NCI-H510A treated with DMSO at 0.1 percent for 48 hours (cell line): ENCODE measurements around the gene HSPB3.
"Not testable (repeated sequence)": the region's sequence is repeated elsewhere in the genome, so short reads cannot be mapped to it uniquely, and the experiment has no call there.

Experiments used
- DNase-seq: peaks from one replicate; lab custom pipeline; 2025; lab: John Stamatoyannopoulos, UW

Gene HSPB3

DNA sequence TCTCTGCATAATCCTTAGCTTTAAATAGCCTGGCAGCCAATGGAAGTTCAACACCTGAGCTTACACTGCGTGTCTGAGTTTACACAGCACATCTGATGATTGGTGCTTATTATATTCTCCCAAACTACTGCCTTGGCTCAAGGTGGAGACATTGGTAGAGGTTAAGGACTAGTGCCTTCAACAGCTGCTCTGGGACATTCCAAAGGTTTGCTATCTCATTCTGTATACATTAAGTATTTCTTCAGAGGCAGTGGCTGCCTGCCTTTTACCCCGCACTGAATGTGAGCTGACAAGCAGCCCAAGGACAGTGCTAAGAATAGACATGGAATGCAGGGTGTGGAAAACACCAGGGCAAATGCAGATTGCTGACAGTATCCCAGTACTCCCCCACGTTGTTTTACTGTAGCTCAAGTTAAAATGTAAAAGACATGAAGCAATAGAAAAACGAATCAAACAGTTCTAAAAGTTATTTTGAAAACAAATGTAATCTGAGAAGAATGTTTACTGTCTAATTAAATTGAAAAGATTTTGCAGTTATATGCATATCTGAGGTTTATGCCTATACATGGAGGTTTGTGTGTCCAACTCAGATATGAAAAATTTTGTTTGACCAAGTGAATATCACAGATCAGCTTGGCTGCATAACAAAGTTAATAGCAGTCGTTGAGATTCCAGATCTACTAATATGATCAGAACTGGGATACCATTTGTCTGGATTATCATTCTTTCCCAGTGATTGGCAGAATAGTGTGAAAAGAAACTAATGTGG is 1.8 kb downstream of the HSPB3 start:
- DNase-seq: no peak

DNA sequence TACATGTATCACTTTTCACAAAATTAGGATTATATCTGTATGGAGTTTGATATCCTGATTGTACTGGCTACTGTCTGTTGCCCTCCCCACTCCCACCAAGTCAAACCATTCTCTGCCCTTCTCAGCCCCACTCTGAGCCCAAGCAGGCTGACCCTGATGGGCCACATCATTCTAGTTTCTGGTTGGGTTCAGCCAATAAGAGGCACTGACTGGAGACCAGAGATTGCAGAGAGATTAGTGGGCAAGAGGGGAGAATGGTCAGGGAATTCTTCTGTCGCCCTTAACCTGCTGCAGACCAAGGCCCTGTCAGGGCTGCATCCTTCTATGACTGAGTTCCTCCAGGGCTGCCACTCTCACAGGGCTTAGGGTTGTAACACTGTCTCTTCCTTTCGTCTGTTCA is 2.7 kb downstream of the HSPB3 start:
- DNase-seq: no peak

DNA sequence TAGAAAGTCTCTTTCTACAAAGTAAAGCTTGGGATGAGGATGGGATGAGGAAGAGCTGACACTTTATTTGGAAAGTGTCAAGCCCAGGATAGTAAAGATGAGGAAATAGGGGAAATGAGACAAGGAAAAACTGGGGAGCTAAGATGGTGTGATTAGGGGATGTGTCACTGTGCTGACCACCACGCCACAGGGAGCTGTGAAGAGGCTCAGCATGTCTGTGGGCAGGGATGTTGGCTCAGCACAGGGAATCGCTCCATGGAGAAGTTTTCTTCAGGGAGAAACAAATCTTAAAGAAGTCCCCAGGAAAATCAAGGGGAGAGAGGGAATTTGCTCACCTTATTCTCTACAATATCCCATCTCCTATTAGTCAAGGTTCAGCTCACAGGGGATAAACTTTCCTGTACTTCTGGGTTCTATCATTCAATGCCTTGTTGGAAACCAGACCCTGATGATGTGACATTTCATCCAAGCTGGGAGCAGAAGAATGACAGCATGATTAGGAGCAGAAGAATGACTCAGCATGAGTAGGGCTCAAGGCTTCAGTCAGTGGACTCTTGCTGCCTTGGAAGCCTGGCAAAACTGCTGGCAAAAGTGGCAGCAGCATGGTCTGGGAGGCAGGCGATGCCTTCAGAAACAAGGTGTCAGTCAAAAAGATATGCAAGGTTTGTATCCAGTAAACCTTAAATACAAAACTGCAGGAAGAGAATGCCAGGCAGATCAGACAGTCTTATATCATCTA is 4.9 kb downstream of the HSPB3 start:
- no peak for DNase-seq

DNA sequence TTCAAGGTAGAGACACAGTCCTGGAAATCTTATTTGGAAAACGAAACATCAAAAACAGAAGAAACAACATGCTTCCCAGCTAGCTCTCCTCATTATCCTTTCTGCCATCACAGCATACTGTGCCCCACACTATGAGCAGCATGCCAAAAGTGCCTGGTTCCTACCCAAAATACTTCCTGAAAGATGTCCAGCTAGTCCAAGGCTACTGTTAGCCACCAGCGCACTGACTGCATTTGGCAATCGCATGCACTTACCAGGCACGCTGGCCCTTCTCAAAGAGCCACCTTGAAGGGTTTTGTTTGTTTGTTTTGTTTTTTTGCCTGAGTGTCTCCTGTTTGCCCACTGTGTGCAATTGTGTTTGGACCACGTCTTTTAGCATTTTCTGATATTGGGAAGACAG is 6.8 kb downstream of the HSPB3 start:
- DNase-seq: no peak

DNA sequence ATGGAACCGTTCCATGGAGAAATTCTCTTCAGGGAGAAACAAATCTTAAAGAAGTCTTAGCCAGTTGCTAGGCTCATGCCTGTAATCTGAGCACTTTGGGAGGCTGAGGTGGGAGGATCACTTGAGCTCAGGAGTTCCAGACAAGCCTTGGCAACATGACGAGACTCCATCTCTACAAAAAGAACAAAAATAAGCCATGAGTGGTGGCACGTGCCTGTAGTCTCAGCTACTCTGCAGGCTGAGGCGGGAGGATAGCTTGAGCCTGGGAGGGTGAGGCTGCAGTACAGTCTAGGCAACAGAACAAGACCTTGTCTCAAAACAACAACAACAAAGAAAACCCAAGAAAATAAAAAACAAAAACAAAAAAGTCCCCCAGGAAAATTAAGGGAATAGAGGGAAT is 8.2 kb downstream of the HSPB3 start:
- DNase-seq: no peak

DNA sequence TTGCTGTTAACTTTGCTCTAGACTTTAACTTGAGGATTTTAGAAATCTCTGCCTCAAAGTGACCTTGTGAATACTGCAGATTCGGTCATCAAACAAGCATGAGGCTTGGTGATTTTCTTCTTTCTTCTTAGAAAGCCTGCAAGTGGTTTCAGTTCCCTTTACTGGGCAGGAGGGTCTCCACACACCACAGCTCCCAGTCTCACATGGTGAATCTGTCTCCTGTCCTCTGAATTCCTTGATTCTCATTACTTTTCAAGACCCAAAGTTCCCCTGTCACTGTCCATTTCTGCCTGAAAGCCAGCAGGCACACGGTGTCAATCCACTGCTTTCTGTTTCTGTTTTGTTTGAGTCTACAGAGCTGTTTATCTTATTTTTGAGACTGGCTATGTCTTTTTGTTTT is 14.1 kb downstream of the HSPB3 start:
- no peak for DNase-seq

DNA sequence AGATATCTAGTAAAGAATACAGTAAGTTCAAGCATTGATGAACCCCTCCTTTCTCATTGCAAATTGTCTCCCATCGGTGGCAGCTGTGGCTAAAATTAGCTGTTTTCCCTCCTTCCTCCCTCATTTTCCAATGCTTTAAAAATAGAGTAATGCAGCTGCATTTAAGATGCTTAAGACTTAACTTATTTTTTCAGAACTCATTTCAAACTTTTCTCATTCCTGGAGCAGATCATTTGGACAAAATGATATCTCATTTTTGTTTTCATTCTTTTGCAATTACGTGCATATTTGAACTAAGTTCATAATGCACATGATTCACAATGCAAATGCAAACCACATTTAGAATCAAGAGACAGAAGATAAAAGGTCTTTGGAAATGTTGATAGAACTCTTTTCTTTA is 14.6 kb downstream of the HSPB3 start:
- DNase-seq: no peak

DNA sequence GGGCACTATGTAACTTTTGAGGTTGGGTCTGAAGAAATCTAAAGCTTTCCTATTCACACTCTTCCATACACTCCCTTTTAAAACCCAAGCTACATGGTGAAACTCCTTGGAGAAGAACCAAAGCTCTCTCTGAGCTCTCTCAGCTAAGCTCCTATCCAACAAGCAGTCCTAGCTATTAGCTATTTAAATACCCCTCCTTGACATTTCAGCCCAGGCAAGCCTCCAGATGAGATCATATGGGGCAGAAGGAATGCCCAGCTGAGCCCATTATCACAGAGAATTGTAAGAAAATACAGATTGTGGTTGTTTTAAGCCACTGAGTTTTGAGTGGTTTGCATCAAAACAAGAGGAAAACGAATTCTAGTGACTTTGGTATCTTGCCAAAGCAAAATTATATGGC is 15.2 kb downstream of the HSPB3 start:
- DNase-seq: no peak

DNA sequence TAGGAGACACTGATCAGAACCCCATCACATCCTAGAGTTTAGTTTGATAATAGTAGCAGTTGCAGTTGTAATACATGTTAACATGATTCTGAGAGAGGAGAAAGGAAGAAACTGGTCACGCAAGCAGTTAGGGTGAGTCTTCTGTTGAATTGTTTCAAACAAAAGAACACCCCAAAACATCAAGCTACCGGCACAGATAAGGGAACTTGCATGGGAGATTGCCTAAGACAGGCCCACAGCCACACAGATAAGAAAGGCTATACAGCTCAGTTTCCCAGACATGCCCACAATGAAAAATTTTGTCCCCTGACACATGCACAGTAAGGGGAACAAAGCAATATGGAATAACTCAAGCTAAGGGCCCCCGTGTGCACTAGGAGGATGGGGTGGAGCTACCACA is 15.9 kb downstream of the HSPB3 start:
- DNase-seq: no peak

DNA sequence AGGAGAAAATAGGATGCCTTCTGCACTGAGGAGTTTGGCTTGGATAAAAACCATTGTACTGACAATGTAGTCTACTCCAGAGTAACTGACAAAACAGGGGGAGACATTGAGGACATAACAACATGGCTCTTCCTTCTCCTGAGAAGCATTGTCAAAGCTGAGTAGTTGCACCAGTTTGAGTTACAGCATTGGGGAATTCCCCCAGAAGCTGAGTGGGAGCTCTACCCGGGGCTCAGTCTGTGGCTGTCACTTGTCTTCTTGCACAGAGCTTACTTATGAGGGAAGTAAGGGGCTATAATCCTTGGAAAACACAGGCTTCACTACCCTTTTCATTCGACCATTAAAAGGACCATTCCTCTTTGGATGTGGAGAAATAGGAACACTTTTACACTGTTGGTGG is 21.2 kb downstream of the HSPB3 start:
- no peak for DNase-seq

DNA sequence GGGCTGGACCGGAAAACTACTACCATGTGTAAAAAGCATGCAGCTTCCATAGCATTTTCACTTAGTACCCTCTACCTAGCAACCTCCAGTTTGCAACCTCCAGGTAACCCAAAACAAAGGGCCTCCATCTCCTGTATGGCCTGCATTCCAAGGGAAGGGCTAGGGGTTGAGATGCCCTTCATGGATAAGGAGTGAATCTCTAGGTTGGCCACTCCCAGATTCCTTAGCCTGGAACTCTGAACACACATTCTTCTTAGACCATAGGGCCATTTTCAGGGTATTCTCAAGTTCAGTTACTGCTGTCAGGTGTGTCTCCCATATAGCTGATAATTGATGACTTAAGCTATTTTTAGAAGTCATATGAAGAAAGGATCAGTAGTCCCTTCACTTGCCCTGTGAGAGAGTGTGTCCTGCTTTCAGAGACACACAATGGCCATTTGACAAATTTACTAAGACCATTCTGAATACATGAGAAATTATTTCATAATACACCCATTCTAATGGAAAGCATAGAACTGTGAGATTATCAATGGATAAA is 22.5 kb downstream of the HSPB3 start:
- no peak for DNase-seq

DNA sequence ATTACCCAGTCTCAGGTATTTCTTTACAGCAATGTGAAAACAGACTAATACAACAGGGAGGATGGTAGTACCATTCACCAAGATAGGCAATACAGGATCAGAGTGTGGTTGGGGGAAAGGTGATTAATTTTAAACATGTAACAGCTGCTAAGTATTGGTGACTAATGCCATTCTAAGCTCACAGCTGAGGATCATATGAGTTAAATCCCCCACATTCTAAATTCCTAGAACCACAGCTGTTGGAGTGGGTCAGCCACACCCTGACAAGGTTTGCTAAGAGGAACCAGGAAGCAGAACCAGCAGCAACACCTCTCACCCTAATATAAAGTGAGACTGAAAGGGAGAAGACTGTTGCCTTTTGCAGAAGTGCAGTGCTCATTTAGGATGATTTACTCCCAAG is 24.8 kb downstream of the HSPB3 start:
- no peak for DNase-seq

DNA sequence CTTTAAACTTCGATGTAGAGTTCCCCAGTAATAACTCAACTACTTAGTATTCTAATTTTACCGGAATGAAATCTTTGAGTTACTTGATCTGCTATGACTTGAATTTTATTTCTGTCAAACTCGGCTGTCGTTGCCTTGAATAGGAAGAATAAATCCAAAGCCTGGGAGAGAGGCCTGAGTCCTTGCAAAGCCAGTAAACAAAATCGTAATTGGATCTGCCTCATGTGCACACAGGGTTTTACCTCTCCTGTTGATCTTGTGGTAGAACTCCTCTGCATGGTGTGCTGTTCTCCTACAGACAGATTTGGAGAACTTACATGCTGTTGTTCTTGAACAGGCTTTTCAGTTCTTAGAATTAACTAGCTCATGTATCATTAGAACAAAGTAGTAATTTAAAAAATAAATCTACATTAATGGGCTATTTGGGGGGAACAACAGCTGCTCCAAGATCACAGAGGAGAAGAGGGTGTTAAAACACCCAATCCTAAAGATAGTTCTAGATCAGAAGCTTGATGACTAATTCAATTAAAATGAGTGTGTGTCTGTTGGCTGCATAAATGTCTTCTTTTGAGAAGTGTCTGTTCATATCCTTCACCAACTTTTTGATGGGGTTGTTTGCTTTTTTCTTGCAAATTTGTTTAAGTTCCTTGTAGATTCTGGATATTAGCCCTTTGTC is 28.9 kb downstream of the HSPB3 start:
- DNase-seq: no peak

DNA sequence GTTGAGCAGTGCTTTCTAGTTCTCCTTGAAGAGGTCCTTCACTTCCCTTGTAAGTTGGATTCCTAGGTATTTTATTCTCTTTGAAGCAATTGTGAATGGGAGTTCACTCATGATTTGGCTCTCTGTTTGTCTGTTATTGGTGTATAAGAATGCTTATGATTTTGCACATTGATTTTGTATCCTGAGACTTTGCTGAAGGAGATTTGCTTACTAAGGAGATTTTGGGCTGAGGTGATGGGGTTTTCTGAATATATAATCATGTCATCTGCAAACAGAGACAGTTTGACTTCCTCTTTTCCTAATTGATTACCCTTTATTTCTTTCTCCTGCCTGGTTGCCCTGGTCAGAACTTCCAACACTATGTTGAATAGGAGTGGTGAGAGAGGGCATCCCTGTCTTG is 30.2 kb downstream of the HSPB3 start:
- not testable (repeated sequence) for DNase-seq

DNA sequence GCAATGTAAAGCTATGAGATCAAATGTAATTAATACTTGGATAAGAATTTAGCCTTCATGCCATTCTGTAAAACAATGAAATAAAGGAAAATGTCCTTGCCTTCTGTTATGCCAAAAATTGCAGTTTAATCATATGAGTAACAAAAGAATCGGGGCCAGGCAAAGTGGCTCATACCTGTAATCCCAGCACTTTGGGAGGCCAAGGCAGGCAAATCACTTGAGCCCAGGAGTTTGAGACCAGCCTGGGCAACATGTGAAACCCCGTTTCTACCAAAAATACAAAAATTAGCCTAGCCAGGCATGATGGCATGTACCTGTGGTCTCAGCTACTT is 34.1 kb downstream of the HSPB3 start:
- DNase-seq: not testable (repeated sequence)

DNA sequence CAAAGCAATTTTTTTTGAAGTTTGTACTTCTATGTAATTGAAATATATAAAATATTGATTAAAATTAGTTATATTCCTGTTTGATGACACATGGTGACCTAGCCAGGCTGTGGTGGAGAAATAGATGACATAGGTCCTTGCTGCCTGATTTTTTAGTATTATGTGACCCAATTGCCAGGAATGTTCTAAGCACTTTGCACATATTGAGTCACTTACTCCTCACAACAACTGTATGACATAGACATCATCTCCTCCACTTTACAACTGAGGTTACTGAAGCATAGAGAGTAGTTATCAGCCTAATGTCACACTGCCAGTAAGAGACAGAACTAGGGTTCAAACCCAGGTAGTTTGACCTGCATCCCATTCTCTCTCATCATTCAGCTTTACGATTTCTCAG is 35.8 kb downstream of the HSPB3 start:
- no peak for DNase-seq

DNA sequence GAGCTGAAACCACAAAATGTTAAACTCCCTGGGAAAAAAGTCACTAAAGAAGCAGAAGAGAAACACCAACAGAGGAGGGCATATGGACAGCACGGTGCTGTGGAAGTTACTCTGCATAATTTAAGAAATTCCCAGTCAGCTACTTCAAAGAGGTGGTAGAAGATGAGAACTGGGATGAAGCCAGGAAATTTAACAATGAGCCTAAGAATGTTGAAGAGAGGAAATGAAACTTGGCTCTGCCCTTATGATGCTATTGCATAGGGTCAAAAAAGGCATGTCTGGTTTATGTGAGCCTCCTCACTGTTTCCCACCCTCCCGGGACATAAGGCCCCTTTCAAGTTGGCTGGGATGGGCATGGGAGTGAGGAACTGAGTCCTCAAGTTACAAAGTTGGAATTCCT is 36.7 kb downstream of the HSPB3 start:
- no peak for DNase-seq

DNA sequence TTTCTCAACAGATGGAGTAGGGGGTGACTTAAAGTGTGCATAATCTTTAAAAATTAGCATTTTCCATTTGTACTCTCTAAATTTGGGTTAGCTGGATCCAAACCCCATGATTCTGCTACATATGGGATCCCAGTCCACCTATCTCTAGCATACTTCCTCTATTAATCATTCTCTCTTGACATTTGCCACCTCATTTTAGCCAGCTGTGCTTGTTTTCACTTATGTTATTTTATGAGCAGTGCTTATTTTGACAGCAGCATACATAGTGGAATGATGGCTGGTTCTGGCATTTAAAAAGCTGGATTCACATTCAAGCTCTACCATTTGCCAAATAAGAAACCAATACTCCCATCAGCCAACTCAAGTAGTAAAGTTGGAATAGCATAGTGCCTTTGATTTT is 39.5 kb downstream of the HSPB3 start:
- DNase-seq: no peak
